Calu3 (cell line): Measurements from ENCODE around the gene CPSF6. TPM values are rescaled to one million over a fixed set of nuclear protein-coding genes. Genes with fewer than 3 reads are reported as not detected.
"Not testable (repeated sequence)": the region's sequence is repeated elsewhere in the genome, so short reads cannot be mapped to it uniquely, and the experiment has no call there.

Experiments used
- BruUV-seq: library from RNA; stranded (reverse); fragments of 400-500 nt; replicated peaks from 2 replicates; lab custom pipeline; 2021; lab: Mats Ljungman, UMichigan
- CTCF ChIA-PET: fragments of 300-600 bp; sonication (Branson Sonifier 250); formaldehyde crosslinking; loops from one replicate; lab custom pipeline; 2022; ENCODE audit warnings: antibody characterized with exemption; lab: Charles Lee
- DNase-seq: peaks from one replicate; pipeline ENCODE4 v3.0.0; 2022
- H3K27ac Mint-ChIP-seq: one replicate; pipeline ENCODE4 v1.8.0; 2022; ENCODE audit warnings: mixed read lengths; ENCODE audit not compliant: unreplicated experiment
- H3K27me3 Mint-ChIP-seq: one replicate; pipeline ENCODE4 v1.8.0; 2022; ENCODE audit warnings: mixed read lengths; ENCODE audit not compliant: unreplicated experiment
- H3K36me3 Mint-ChIP-seq: one replicate; pipeline ENCODE4 v1.8.0; 2022; ENCODE audit warnings: mild to moderate bottlenecking, moderate library complexity, mixed read lengths; ENCODE audit not compliant: insufficient read depth, unreplicated experiment
- H3K4me1 Mint-ChIP-seq: one replicate; pipeline ENCODE4 v1.8.0; 2022; ENCODE audit warnings: mild to moderate bottlenecking, low read depth, mixed read lengths; ENCODE audit not compliant: unreplicated experiment
- H3K4me3 Mint-ChIP-seq: one replicate; pipeline ENCODE4 v1.8.0; 2022; ENCODE audit warnings: mild to moderate bottlenecking, low read depth, moderate library complexity, mixed read lengths; ENCODE audit not compliant: unreplicated experiment
- H3K9me3 Mint-ChIP-seq: one replicate; pipeline ENCODE4 v1.8.0; 2022; ENCODE audit warnings: low read depth, mixed read lengths; ENCODE audit not compliant: unreplicated experiment
- intact Hi-C: fragments of 100-400 bp; cut with micrococcal nuclease; formaldehyde crosslinking; loops from one replicate; pipeline ENCODE4 v1.10.0; 2022; ENCODE audit not compliant: unreplicated experiment
- total RNA-seq: library from RNA; stranded (reverse); gene quantifications from 2 replicates; pipeline ENCODE4 v1.2.3, GENCODE V29; 2022
- TF ChIP-seq, protein P1 (sequence below): fragments of 200-600 bp; IDR thresholded peaks from one replicate; pipeline ENCODE4 v1.8.0; 2022; ENCODE audit warnings: antibody characterized with exemption; ENCODE audit not compliant: unreplicated experiment

The CPSF6 gene
- total RNA-seq, 1 experiment from 2014 or later, result 136 TPM

DNA sequence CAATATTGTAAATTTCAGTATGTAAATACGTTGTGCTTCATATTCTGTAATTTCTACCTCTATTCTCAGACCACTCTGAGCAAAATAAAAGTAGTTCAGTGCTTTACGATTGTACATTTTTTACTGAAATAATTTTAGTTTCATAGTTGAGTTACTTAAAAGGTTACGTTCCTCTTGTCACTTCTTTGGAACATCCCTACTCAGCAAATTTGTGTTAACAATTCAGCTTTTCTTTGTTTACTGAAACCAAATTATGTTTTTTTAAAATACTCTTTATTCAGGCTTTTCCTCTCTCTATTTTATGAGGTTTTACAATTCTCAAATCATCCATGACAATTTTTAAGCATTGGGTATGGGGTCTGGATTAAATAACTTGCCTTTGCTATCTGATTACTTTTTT is 25.8 kb downstream of the CPSF6 start:
- BruUV-seq, result no TSS peak
- Mint-ChIP-seq H3K4me1 (peaks cover 11% of the 10 kb centered on the region), H3K36me3 (peaks cover 60% of the 10 kb centered on the region), H3K4me3 (no peak overlapping the region), H3K9me3 (no peaks in the 10 kb centered on the region), H3K27ac (no peak overlapping the region), H3K27me3 (no peaks in the 10 kb centered on the region)
- intact Hi-C loops, result no loop called here
- CTCF ChIA-PET, result interaction anchor here (0.6 to 1.5 kb wide), 4 partner anchors 11 to 294 kb away, joined by 3 to 6 read pairs (median 5); no protein-coding TSS in a partner anchor
- DNase-seq, result no peak
- TF ChIP-seq, protein P1, sequence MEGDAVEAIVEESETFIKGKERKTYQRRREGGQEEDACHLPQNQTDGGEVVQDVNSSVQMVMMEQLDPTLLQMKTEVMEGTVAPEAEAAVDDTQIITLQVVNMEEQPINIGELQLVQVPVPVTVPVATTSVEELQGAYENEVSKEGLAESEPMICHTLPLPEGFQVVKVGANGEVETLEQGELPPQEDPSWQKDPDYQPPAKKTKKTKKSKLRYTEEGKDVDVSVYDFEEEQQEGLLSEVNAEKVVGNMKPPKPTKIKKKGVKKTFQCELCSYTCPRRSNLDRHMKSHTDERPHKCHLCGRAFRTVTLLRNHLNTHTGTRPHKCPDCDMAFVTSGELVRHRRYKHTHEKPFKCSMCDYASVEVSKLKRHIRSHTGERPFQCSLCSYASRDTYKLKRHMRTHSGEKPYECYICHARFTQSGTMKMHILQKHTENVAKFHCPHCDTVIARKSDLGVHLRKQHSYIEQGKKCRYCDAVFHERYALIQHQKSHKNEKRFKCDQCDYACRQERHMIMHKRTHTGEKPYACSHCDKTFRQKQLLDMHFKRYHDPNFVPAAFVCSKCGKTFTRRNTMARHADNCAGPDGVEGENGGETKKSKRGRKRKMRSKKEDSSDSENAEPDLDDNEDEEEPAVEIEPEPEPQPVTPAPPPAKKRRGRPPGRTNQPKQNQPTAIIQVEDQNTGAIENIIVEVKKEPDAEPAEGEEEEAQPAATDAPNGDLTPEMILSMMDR, result no peak

DNA sequence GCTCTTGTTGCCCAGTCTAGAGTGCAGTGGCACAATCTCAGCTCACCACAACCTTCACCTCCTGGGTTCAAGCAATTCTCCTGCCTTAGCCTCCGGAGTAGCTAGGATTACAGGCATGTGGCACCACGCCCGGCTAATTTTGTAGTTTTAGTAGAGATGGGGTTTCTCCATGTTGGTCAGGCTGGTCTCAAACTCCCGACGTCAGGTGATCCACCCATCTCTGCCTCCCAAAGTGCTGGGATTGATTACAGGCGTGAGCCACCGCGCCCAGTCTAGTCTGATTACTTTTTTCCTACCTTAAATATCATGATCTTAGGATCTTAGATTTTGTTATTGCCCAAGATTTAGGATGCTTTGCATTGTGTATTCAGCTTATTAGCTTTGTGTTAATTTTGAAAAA is 26.3 kb downstream of the CPSF6 start:
- intact Hi-C loops, DNase-seq, H3K9me3 Mint-ChIP-seq, H3K27me3 Mint-ChIP-seq, H3K4me3 Mint-ChIP-seq, BruUV-seq: not testable (repeated sequence)
- CTCF ChIA-PET, result interaction anchor here (0.6 to 1.0 kb wide), 5 partner anchors 12 to 295 kb away, joined by 3 to 6 read pairs (median 4); no protein-coding TSS in a partner anchor
- Mint-ChIP-seq H3K27ac (peak overlapping the region; percentile 86), H3K4me1 (peaks cover 11% of the 10 kb centered on the region), H3K36me3 (peaks cover 59% of the 10 kb centered on the region)

DNA sequence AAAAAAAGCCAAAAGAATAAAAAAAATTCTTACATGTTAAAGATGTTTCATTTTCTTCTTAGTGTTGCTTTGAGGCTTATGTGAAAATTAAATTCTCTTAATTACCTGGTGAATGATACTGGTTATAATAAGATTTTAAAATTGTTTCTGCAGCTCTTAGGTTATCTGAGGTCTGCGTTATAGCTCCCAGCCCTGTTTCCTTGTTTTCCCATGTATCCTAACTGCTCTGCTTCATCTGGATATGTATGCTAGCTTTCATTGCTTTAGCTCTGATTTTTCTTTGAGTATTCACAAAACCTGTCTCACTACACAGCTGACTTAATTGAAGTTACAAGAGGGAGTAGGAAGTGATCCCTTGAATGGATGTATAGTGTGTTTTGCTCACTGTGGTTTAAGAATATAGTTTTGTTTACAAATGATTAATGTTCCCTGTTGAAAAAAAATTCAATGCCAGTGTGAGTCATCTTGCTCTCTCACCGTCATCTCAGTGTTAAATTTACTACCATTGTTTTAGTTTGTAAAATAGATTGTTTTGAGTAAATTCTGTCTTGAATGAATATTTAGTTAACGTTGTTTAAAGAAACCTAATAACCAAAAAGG is 26.8 kb downstream of the CPSF6 start:
- Mint-ChIP-seq H3K27me3 (no peaks in the 10 kb centered on the region), H3K4me3 (no peak overlapping the region), H3K9me3 (no peaks in the 10 kb centered on the region), H3K36me3 (peaks cover 54% of the 10 kb centered on the region), H3K27ac (peak overlapping the region; percentile 86), H3K4me1 (peaks cover 11% of the 10 kb centered on the region)
- TF ChIP-seq, protein P1, result no peak
- no TSS peak for BruUV-seq
- no peak for DNase-seq
- intact Hi-C loops, result no loop called here
- CTCF ChIA-PET, result interaction anchor here (0.6 to 1.0 kb wide), 5 partner anchors 12 to 295 kb away, joined by 3 to 6 read pairs (median 4); no protein-coding TSS in a partner anchor

DNA sequence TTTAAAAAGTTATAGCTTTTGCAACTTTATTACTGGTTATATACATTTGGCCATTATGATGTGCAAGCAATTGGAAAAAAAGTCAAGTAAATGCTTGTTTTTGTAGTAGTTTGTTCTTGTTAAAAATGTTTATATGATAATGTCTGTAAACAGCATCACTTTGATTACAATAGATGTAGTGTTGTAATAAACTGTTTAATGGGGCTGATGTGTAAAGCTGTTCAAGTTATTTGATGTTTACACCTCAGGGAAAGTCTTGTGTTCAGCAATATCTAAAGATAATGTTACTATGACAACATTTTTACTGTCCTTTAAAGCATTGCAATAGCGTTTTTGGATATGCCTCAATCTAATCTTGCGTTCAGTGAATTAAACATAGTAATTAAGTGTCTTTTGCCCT is 30.4 kb downstream of the CPSF6 start:
- Mint-ChIP-seq H3K9me3 (no peaks in the 10 kb centered on the region), H3K4me1 (peaks cover 11% of the 10 kb centered on the region), H3K27ac (no peak overlapping the region), H3K36me3 (peaks cover 27% of the 10 kb centered on the region), H3K27me3 (no peaks in the 10 kb centered on the region), H3K4me3 (no peak overlapping the region)
- DNase-seq, result no peak
- CTCF ChIA-PET, result no interaction called here
- TF ChIP-seq, protein P1, result no peak
- BruUV-seq, result no TSS peak
- intact Hi-C loops, result no loop called here

DNA sequence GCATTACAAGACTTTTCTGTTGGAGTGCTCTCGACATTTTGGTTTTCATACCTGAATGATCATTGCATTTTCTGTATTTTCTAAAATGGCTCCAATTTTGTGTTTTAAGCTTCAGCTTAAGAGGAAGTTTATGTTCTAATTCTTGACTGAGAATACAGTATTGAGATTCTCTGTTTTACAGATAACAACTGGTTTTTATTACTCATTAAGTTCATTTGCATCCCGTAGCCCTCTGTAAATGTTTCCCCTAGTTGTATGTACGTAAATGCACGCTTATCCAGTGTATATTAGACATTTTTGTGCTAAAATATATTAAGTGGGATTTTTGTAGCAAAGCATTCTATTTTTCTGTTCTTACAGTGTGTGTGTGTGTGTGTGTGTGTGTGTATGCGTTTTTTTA is 33.1 kb downstream of the CPSF6 start:
- no peaks in the 10 kb centered on the region for H3K4me1 Mint-ChIP-seq
- H3K9me3 Mint-ChIP-seq, result no peaks in the 10 kb centered on the region
- no peak for DNase-seq
- intact Hi-C loops, result no loop called here
- no peak overlapping the region for H3K27ac Mint-ChIP-seq
- CTCF ChIA-PET, result no interaction called here
- no peak overlapping the region for H3K4me3 Mint-ChIP-seq
- BruUV-seq, result no TSS peak
- peaks cover 16% of the 10 kb centered on the region for H3K36me3 Mint-ChIP-seq
- TF ChIP-seq, protein P1, result no peak
- no peaks in the 10 kb centered on the region for H3K27me3 Mint-ChIP-seq
